ENCODE measurements around the gene PMPCA.

The PMPCA gene

DNA sequence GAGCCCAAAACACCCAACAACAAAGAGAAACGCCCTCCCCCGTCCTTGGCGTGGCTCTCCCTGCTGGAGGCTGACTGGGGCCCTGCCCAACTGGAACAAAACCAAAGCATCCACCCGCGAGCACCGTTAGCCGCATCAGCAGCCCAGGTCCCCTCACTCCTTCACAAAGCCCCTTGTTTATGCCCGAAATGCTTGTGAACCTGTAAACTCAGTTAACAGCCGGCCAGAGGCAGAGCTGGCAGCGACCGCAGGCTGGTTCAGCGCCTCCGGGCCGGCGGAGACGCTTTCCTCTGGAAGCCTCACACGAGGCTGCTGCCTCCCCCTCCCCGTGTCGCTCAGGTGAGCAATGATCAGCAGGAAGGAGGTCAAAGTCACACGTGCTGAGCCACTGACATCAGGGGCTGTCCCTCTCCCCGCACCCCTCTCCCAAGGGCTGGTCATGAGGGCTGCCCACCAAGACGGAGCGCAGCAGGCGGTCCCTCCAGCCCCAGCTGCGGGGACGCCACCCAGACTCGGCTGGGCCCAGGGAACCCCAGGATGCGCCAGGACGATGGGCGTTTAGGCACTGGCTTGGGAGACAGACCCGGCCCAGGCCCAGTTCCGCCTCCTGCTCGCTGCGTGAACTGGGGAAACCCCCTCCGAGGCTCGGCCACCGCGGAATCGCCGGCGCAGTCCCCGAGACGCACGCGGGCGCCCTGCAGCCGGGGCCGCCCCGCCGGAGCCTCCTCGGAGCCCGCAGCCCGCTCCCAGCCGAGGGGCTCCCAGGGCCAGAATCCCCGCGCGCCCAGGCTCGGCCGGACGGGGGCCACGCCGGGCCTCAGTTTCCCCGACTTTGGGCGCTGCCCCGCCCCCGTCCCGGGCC, 11.1 kb upstream of the PMPCA start:
- ChIA-PET CTCF (interaction anchor here (0.5 to 3.3 kb wide), 8 partner anchors 11 to 265 kb away, joined by 3 to 13 read pairs (median 4); no protein-coding TSS in a partner anchor), POLR2A (interaction anchor here (0.6 to 2.1 kb wide), 3 partner anchors 36 to 78 kb away, joined by 7 to 11 read pairs (median 9); partner anchors contain the start of gene DNLZ)
- H3K9me3 ChIP-seq (ENCODE audit: control insufficient read depth, insufficient read depth, low read depth, low read length): no peaks in the 10 kb centered on the region
- no peaks in the 10 kb centered on the region for H3K4me1 ChIP-seq (ENCODE audit: control insufficient read depth, insufficient read depth, low read length)
- peak overlapping the region; percentile 91 for H3K4me3 ChIP-seq (ENCODE audit: low read depth, low read length)
- peaks cover 10 to 72% of the 10 kb centered on the region in 2 experiments for H3K36me3 ChIP-seq (ENCODE audit: control insufficient read depth in 2 of 2, insufficient read depth in 1 of 2, low read length in 2 of 2)
- H3K27ac ChIP-seq (ENCODE audit: extremely low read depth, low read depth, low read length): peak overlapping the region; percentile 53; the same call in 1 of the 2 replicates
- TF ChIP-seq, protein P1, sequence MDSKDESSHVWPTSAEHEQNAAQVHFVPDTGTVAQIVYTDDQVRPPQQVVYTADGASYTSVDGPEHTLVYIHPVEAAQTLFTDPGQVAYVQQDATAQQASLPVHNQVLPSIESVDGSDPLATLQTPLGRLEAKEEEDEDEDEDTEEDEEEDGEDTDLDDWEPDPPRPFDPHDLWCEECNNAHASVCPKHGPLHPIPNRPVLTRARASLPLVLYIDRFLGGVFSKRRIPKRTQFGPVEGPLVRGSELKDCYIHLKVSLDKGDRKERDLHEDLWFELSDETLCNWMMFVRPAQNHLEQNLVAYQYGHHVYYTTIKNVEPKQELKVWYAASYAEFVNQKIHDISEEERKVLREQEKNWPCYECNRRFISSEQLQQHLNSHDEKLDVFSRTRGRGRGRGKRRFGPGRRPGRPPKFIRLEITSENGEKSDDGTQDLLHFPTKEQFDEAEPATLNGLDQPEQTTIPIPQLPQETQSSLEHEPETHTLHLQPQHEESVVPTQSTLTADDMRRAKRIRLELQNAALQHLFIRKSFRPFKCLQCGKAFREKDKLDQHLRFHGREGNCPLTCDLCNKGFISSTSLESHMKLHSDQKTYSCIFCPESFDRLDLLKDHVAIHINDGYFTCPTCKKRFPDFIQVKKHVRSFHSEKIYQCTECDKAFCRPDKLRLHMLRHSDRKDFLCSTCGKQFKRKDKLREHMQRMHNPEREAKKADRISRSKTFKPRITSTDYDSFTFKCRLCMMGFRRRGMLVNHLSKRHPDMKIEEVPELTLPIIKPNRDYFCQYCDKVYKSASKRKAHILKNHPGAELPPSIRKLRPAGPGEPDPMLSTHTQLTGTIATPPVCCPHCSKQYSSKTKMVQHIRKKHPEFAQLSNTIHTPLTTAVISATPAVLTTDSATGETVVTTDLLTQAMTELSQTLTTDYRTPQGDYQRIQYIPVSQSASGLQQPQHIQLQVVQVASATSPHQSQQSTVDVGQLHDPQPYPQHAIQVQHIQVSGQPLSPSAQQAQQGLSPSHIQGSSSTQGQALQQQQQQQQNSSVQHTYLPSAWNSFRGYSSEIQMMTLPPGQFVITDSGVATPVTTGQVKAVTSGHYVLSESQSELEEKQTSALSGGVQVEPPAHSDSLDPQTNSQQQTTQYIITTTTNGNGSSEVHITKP (tag by site-specific recombination; IDR thresholded peaks at IDR 0.05): no peak
- TF ChIP-seq ZNF423 (tag by site-specific recombination; IDR thresholded peaks at IDR 0.05): peak; percentile 69; the same call in 1 of the 2 replicates
- no peak for TF ChIP-seq ZNF501 (tag by site-specific recombination; IDR thresholded peaks at IDR 0.05)
- peak; percentile 89 for TF ChIP-seq ZNF335 (tag by site-specific recombination; conservative IDR thresholded peaks at IDR 0.05)
- peak; percentile 43; the same call in 1 of the 2 replicates for TF ChIP-seq ZBTB7A (tag by site-specific recombination; IDR thresholded peaks at IDR 0.05; ENCODE audit: low read depth)
- no peak for TF ChIP-seq ZNF596 (tag by site-specific recombination; IDR thresholded peaks at IDR 0.05)
- no peak for TF ChIP-seq ZNF350 (tag by site-specific recombination; IDR thresholded peaks at IDR 0.05)
- TF ChIP-seq ZNF221 (tag by site-specific recombination; IDR thresholded peaks at IDR 0.05; ENCODE audit: borderline replicate concordance): no peak
- TF ChIP-seq, protein P2, sequence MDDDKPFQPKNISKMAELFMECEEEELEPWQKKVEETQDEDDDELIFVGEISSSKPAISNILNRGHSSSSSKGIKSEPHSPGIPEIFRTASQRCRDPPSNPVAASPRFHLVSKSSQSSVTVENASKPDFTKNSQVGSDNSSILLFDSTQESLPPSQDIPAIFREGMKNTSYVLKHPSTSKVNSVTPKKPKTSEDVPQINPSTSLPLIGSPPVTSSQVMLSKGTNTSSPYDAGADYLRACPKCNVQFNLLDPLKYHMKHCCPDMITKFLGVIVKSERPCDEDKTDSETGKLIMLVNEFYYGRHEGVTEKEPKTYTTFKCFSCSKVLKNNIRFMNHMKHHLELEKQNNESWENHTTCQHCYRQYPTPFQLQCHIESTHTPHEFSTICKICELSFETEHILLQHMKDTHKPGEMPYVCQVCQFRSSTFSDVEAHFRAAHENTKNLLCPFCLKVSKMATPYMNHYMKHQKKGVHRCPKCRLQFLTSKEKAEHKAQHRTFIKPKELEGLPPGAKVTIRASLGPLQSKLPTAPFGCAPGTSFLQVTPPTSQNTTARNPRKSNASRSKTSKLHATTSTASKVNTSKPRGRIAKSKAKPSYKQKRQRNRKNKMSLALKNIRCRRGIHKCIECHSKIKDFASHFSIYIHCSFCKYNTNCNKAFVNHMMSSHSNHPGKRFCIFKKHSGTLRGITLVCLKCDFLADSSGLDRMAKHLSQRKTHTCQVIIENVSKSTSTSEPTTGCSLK (tag by site-specific recombination; IDR thresholded peaks at IDR 0.05): no peak
- no peak for TF ChIP-seq ZXDB (tag by site-specific recombination; IDR thresholded peaks at IDR 0.05)
- TF ChIP-seq, protein P3, sequence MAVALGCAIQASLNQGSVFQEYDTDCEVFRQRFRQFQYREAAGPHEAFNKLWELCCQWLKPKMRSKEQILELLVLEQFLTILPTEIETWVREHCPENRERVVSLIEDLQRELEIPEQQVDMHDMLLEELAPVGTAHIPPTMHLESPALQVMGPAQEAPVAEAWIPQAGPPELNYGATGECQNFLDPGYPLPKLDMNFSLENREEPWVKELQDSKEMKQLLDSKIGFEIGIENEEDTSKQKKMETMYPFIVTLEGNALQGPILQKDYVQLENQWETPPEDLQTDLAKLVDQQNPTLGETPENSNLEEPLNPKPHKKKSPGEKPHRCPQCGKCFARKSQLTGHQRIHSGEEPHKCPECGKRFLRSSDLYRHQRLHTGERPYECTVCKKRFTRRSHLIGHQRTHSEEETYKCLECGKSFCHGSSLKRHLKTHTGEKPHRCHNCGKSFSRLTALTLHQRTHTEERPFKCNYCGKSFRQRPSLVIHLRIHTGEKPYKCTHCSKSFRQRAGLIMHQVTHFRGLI (tag by site-specific recombination; IDR thresholded peaks at IDR 0.05): no peak
- TF ChIP-seq, protein P4, sequence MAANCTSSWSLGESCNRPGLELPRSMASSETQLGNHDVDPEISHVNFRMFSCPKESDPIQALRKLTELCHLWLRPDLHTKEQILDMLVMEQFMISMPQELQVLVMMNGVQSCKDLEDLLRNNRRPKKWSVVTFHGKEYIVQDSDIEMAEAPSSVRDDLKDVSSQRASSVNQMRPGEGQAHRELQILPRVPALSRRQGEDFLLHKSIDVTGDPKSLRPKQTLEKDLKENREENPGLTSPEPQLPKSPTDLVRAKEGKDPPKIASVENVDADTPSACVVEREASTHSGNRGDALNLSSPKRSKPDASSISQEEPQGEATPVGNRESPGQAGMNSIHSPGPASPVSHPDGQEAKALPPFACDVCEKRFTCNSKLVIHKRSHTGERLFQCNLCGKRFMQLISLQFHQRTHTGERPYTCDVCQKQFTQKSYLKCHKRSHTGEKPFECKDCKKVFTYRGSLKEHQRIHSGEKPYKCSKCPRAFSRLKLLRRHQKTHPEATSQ (tag by site-specific recombination; IDR thresholded peaks at IDR 0.05): 0 out of 2 replicates have a peak, but pooled peaks have one; percentile 7
- TF ChIP-seq ZNF660 (tag by site-specific recombination; IDR thresholded peaks at IDR 0.05): no peak
- no peak for TF ChIP-seq ZNF707 (tag by site-specific recombination; IDR thresholded peaks at IDR 0.05)
- TF ChIP-seq ZNF626 (tag by site-specific recombination; IDR thresholded peaks at IDR 0.05): no peak
- TF ChIP-seq ZNF837 (tag by site-specific recombination; IDR thresholded peaks at IDR 0.05): no peak
- TF ChIP-seq, protein P5, sequence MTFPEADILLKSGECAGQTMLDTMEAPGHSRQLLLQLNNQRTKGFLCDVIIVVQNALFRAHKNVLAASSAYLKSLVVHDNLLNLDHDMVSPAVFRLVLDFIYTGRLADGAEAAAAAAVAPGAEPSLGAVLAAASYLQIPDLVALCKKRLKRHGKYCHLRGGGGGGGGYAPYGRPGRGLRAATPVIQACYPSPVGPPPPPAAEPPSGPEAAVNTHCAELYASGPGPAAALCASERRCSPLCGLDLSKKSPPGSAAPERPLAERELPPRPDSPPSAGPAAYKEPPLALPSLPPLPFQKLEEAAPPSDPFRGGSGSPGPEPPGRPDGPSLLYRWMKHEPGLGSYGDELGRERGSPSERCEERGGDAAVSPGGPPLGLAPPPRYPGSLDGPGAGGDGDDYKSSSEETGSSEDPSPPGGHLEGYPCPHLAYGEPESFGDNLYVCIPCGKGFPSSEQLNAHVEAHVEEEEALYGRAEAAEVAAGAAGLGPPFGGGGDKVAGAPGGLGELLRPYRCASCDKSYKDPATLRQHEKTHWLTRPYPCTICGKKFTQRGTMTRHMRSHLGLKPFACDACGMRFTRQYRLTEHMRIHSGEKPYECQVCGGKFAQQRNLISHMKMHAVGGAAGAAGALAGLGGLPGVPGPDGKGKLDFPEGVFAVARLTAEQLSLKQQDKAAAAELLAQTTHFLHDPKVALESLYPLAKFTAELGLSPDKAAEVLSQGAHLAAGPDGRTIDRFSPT (tag by site-specific recombination; IDR thresholded peaks at IDR 0.05): 0 out of 2 replicates have a peak, but pooled peaks have one; percentile 11
- TF ChIP-seq ZNF561 (tag by site-specific recombination; IDR thresholded peaks at IDR 0.05; ENCODE audit: borderline replicate concordance): no peak
- peak; percentile 44 for TF ChIP-seq GLIS2 (tag by site-specific recombination; IDR thresholded peaks at IDR 0.05)
- no peak for TF ChIP-seq ZNF239 (tag by site-specific recombination; IDR thresholded peaks at IDR 0.05)
- peak; percentile 54; the same call in 1 of the 2 replicates for TF ChIP-seq KLF1 (tag by site-specific recombination; IDR thresholded peaks at IDR 0.05)
- TF ChIP-seq GLIS1 (tag by site-specific recombination; IDR thresholded peaks at IDR 0.05): peak; percentile 54
- TF ChIP-seq ZNF529 (tag by site-specific recombination; IDR thresholded peaks at IDR 0.05; ENCODE audit: insufficient replicate concordance): no peak
- peak; percentile 57; the same call in 1 of the 2 replicates for TF ChIP-seq ZNF677 (tag by site-specific recombination; IDR thresholded peaks at IDR 0.05)
